A673 (cell line): ENCODE data around the gene AUH.

Source experiments
- EZH2 ChIP-seq: fragments of 200-600 bp; sonication (generic); IDR thresholded peaks from 2 replicates; pipeline ENCODE4 v1.6.1; 2017; ENCODE audit warnings: borderline replicate concordance, low read depth, mild to moderate bottlenecking, mixed read lengths, antibody characterized with exemption, low read length; ENCODE audit not compliant: poor library complexity, severe bottlenecking
- TF ChIP-seq, protein P1 (sequence below): fragments of 300-800, 200-600 bp; sonication (generic); conservative IDR thresholded peaks from 2 replicates; pipeline ENCODE4 v1.5.1; 2017; ENCODE audit warnings: low read depth, mild to moderate bottlenecking, antibody characterized with exemption, low read length, moderate library complexity, mixed read lengths

DNA sequence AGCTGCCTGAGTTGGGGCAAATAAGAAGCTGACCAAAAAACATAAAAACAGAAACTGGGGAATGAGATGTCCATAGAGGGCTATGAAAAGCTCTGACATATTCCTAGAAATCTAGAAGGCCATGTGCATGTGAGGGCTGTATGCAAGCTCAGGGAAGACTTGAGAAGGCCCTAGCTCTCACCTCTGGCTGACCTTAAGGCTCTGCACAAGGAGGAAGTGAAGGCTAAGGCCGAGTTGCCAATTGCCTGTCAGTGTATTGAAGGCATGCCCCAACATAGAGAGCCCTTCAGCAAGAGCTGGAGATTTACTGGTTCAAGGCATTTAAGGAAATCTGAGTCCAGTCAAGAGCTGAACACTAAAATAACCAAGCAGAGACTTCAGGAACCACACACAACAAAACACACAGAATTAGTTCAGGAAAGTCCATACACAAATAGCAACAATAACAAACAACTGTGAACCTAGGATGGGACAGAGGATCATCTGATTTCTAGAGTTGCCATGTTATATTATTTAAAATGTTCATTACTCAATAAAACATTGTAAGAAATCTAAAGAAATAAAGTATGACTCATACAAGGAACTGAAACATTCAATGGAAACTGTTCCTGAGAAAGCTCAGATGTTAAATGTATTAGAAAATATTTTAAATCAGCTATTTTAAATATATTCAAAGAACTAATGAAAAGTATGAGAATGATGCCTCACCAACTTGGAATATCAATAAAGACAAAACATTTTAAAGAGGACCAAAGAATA, 161.8 kb downstream of the AUH start:
- TF ChIP-seq, protein P1, sequence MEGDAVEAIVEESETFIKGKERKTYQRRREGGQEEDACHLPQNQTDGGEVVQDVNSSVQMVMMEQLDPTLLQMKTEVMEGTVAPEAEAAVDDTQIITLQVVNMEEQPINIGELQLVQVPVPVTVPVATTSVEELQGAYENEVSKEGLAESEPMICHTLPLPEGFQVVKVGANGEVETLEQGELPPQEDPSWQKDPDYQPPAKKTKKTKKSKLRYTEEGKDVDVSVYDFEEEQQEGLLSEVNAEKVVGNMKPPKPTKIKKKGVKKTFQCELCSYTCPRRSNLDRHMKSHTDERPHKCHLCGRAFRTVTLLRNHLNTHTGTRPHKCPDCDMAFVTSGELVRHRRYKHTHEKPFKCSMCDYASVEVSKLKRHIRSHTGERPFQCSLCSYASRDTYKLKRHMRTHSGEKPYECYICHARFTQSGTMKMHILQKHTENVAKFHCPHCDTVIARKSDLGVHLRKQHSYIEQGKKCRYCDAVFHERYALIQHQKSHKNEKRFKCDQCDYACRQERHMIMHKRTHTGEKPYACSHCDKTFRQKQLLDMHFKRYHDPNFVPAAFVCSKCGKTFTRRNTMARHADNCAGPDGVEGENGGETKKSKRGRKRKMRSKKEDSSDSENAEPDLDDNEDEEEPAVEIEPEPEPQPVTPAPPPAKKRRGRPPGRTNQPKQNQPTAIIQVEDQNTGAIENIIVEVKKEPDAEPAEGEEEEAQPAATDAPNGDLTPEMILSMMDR: no peak
- TF ChIP-seq EZH2: no peak
